C4-2B (cell line): Measurements from ENCODE around the gene CACNA1H.

Experiments
- H3K27ac ChIP-seq: fragments of 450-650 bp; 2 replicates; pipeline ENCODE4 v1.5.1; 2017
- CTCF ChIP-seq: fragments of 450-650 bp; conservative IDR thresholded peaks from 2 replicates; pipeline ENCODE4 v1.5.1; 2017; ENCODE audit warnings: mild to moderate bottlenecking
- ZFX ChIP-seq: fragments of 450-650 bp; IDR thresholded peaks from 2 replicates; pipeline ENCODE4 v1.6.1; 2017

The CACNA1H gene

GRCh38 chr16:1220098-1220728, 67.3 kb downstream of the CACNA1H start:
- no peak for TF ChIP-seq CTCF
- no peak for TF ChIP-seq ZFX
- no peak overlapping the region for H3K27ac ChIP-seq

- no peak overlapping the region for H3K27ac ChIP-seq
- TF ChIP-seq CTCF (no peak), ZFX (no peak)
Observed at GRCh38 chr16:1220841-1221627, 68.1 kb downstream of the CACNA1H start.

GRCh38 chr16:1221628-1222552, 69.0 kb downstream of the CACNA1H start:
- TF ChIP-seq ZFX (no peak), CTCF (no peak)

GRCh38 chr16:1222553-1223354, 69.8 kb downstream of the CACNA1H start:
- TF ChIP-seq CTCF: no peak
- no peak for TF ChIP-seq ZFX
- no peak overlapping the region for H3K27ac ChIP-seq

More at GRCh38 chr16:1221628-1222552, 69.0 kb downstream of the CACNA1H start:
- no peak overlapping the region for H3K27ac ChIP-seq

GRCh38 chr16:1223355-1224214, 70.7 kb downstream of the CACNA1H start:
- TF ChIP-seq CTCF (no peak), ZFX (no peak)
- no peak overlapping the region for H3K27ac ChIP-seq

- no peak overlapping the region for H3K27ac ChIP-seq
- no peak for TF ChIP-seq CTCF
- no peak for TF ChIP-seq ZFX
Observed at GRCh38 chr16:1224558-1224957, 71.7 kb downstream of the CACNA1H start.
